ENCODE data around the gene SUPT3H. TPM values are rescaled to one million over a fixed set of nuclear protein-coding genes. Genes with fewer than 3 reads are reported as not detected.

SUPT3H gene
- total RNA-seq, 1 experiment from 2014 or later: 14.8 TPM

DNA sequence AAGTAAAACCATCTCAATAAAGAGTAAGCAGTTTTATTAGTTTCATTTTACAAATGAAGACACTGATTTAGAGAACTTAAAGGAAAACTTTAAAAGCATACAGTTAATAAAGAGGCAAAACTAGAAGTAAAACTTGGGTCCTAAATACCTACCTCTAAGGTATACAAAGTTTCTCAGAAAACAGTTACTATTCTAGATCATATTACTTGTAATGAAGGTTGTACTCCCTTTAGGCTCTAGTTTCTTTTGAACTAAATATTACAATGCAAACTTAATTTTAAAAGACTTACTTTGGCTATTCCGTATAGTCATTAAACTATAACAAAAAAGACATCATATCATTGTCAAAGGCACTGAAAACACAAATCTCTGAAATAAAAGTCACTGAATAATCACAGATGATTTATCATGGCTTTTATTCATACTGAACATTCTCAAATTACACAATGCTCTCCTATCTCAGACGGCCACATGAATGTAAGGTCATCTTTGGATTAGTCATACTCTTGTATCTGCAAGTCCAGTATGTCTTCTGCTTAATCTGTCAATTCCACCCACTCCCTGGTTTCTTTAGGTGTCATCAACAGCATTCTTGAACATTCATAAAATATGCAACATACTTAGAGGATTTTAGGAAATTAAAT, 411.2 kb downstream of the SUPT3H start:
- peak; percentile 22 for DNase-seq (ENCODE audit: low read depth)
- in situ Hi-C loops (cut with HindIII; ENCODE audit: low pct_unique_long_range_greater_than_20kb, low sequenced_read_pairs): no loop called here

DNA sequence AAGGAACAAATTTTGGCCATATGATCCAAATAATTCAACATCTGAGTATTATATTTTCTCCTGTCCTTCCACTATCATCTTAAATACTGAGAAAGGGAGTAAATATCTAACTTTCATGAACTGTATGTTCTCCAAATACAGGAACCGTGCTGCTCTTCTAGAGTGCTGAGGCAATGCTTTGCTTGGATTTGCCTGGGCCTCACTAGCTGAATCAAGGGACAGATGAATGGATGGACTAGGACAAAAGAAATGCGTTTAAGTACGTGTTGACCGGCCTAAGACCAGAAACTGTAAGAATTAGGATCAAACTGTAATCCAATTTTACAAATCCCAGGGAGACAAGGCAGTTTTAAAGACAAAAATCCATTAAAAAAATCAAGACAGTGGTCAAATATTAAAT, 412.0 kb downstream of the SUPT3H start:
- no peak for DNase-seq (ENCODE audit: low read depth)
- in situ Hi-C loops (cut with HindIII; ENCODE audit: low pct_unique_long_range_greater_than_20kb, low sequenced_read_pairs): no loop called here

DNA sequence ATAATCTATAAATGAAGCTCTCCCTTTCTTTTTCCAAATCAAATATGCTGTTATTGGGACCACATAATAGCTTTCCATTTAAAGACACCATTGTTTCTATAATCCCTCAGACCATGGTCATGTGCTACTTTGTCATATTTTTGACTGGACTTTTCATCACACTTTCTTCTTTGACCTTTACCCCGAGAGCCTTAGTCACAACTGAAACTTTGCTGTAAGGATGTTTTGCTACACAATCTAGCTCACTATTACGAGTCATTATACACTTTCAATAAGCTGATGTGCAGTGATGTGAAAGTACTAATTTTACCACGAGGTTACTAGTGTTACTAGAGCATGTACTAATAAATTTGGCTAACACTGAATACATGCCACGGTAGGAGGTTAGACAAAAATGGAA, 416.8 kb downstream of the SUPT3H start:
- peak; percentile 26 for DNase-seq (ENCODE audit: low read depth)
- in situ Hi-C loops (cut with HindIII; ENCODE audit: low pct_unique_long_range_greater_than_20kb, low sequenced_read_pairs): no loop called here

DNA sequence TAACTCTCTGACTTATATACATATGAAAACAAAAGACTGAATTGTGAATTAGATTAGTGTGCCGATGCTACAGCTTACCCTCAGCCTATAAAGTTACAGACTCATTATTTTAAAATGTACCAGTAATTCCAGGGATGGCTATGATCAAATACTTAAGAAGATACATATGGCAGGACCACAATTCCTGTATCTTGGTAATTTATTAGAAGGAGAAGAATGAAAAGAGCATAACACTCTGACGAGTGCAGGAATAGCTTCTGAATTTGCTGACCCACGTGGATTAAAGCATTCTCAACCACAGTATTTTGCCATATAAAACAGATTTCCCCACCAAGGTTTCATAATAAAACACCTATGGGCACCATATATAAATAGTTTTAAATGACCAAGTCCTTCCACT, 418.1 kb downstream of the SUPT3H start:
- in situ Hi-C loops (cut with HindIII; ENCODE audit: low pct_unique_long_range_greater_than_20kb, low sequenced_read_pairs): no loop called here
- DNase-seq (ENCODE audit: low read depth): no peak

DNA sequence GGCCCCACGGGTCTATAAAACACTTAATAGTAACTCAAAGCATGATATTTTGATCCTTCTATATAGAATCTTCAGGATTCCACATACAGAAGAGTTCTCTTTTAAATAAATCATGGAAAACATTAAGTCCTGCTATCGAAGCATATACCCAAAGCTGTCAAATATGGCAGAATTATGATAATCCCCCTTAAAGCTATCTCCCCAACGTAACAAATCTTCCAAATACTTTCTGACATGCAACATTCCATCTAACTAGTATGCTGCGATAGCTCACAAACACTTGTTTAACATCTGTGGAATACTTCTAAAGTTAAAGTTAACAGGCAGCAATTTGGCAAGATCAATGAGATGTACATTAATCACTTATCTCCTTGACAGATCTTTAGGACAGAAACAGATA, 420.6 kb downstream of the SUPT3H start:
- in situ Hi-C loops (cut with HindIII; ENCODE audit: low pct_unique_long_range_greater_than_20kb, low sequenced_read_pairs): no loop called here
- no peak for DNase-seq (ENCODE audit: low read depth)

DNA sequence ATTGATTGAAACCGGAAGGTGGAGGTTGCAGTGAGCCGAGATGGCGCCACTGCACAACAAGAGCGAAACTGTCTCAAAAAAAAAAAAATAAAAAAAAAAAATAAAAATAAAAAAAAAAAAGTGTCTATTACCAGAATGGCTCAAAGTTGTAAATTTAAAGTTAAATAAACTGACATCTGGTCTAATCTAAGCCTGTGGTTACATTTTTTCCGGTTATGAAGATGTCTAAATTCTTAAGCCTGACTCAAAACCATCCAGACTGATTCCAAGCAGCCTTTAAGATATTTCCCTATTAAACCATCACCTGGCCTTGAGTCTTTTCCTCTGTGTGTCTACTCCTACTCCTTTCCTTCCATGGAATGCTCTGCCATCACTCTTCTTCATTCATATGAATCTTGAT, 421.3 kb downstream of the SUPT3H start:
- DNase-seq (ENCODE audit: low read depth): no peak
- in situ Hi-C loops (cut with HindIII; ENCODE audit: low pct_unique_long_range_greater_than_20kb, low sequenced_read_pairs): no loop called here

DNA sequence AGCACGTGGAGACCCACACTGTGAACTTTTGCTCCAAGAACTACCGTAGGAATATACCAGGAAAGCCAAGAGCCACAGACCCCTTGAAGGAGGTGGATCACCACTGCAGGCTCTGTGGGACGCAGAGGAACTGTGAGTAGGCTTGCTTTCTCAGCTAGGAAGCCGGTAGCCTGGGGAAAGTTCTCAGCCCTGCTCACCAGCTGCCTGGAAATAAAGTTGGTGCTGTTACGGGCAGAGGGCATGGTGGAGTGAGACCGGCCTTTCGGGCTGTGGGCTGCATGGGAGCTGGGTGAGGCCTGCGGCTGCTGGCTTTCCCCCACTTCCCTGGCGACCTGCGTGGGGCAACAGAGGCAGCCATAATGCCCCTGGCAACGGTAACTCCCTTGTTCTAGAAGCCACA, 422.6 kb downstream of the SUPT3H start:
- DNase-seq (ENCODE audit: low read depth): no peak
- in situ Hi-C loops (cut with HindIII; ENCODE audit: low pct_unique_long_range_greater_than_20kb, low sequenced_read_pairs): no loop called here

DNA sequence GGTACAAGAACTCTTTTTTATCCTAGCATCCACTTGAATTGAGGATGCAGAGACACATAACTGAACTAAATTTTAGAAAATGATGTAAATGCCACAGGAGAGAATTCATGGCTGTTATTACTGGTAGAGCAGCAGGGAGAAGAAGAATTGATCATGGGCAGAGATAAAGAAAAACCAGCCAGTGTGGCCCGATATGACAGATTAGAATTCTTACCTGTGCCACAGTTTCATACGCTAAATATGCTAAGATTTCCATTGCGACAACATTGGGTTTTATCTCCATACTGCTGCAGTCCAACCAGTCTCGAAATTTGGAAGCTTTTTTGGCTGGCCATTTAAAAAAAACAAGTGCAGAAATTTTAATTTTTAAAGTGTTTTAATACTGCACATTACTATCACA, 423.5 kb downstream of the SUPT3H start:
- in situ Hi-C loops (cut with HindIII; ENCODE audit: low pct_unique_long_range_greater_than_20kb, low sequenced_read_pairs): no loop called here
- DNase-seq (ENCODE audit: low read depth): no peak

DNA sequence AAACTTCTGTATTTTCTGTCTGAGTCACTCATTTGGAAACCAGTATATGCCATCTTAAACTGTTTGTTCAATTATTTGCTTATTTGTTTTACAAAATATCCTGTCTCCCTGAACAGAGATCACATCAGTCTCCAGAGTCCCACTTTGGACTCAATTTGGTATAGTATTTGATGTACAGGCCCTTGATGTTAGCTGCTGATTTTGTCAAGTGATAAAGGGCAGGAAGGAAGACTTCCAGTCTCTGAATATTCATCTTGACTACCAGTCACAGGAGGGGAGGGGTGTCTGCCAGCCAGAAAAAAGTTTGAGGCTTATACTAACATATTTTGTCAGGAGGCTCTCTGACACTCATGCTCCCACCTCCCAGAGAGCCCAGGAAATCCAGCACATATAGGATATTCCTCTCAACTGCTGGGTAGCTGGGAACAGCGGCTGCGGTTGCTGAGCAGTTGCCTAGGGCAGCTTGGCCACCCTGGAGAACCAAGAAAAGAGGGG, 426.4 kb downstream of the SUPT3H start:
- DNase-seq (ENCODE audit: low read depth): no peak
- in situ Hi-C loops (cut with HindIII; ENCODE audit: low pct_unique_long_range_greater_than_20kb, low sequenced_read_pairs): no loop called here

DNA sequence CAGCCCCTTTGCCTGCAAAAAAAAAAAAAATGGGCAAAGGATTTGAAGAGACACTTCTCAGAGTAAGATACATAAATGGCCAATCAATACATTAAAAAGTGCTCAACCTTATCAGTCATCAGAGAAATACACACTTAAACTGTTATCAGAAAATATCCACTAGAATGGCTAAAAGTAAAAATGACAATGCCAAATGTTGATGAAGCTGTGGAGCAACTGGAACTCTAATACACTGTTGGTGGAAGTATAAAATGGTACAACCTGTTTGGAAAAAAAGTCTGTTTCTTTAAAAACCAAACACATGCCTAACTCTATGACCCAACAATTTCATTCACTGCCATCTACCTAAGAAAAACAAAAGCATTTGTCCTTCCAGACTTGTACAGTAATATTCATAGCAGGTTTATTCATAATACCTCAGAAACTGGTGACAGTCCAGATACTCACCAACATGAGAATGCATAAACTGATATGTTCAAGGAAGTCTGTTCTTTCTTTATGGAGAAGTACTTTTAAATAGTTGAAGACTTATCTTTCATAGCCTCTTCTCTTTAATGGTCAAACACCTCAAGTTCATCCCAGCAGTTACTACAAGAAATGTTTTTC, 428.0 kb downstream of the SUPT3H start:
- in situ Hi-C loops (cut with HindIII; ENCODE audit: low pct_unique_long_range_greater_than_20kb, low sequenced_read_pairs): no loop called here

DNA sequence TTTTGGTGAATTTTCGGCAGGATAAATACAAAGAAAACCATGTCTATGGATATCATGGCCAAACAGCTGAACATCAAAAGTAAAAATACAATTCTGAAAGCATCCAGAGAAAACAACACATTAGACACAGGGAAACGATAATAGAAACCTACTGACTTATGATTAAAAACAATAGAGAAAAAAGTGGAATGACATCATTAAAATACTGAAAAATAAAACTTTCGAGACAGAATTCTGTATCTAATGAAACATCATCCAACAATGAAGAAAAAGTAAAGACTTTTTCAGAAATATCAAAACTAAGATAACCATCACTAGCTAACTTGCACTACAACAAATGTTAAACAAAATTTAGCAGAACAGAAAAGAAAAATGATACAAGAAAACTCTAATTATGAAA, 434.2 kb downstream of the SUPT3H start:
- in situ Hi-C loops (cut with HindIII; ENCODE audit: low pct_unique_long_range_greater_than_20kb, low sequenced_read_pairs): no loop called here

More for the DNA sequence above, 428.0 kb downstream of the SUPT3H start:
- DNase-seq (ENCODE audit: low read depth): no peak

DNA sequence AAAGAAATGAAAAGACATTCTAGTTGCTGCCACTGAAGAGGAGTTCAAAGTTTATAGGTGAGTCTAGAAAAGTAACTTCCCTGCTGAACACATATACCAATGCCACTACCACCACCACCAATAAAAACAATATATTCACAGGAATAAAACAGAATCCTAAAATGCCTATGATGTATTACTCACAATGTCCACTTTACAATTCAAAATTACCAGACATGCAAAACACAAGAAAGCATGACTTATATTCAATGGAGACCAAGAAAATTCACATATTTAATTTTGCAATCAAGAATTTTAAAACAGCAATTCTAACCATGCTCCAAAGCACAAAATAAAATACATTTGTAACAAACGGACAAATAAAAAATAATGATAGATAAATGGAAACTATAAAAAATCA, 434.9 kb downstream of the SUPT3H start:
- in situ Hi-C loops (cut with HindIII; ENCODE audit: low pct_unique_long_range_greater_than_20kb, low sequenced_read_pairs): no loop called here
- no peak for DNase-seq (ENCODE audit: low read depth)

More for the DNA sequence above, 434.2 kb downstream of the SUPT3H start:
- DNase-seq (ENCODE audit: low read depth): no peak

DNA sequence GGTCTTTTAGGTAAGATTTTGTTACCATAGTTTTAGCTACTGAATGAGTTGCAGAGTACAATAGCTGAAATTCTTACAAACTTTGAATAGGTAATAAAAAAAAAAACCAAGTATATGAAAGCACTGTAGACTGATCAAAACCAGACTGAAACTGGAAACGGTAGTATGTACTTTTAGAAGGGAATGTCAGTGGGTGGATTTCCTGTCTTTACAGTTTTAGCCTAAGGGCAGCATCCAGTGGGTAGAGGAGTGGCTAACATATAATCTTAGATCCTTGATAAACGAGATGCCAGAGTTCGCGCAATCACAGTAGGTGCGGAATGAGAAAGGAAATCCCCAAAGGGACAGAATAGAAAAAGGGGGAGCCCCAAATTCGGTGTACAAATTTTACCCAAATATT, 435.5 kb downstream of the SUPT3H start:
- DNase-seq (ENCODE audit: low read depth): no peak
- in situ Hi-C loops (cut with HindIII; ENCODE audit: low pct_unique_long_range_greater_than_20kb, low sequenced_read_pairs): no loop called here

DNA sequence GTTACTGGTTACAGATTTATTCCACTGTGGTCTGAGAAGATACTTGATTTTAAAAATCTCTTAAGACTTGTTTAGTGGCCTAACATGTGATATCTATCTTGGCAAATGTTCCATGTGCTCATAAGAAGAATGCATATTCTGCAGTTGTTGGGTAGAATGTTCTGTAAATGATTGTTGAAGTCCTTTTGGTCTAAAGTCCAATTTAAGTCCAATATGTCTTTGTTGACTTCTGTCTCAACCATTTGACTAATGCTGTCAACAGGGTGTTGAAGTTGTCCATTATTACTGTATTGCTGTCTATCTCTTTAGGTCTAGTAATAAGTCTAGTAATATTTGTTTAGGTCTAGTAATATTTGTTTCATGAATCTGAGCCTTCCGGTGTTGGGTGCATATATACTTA, 437.4 kb downstream of the SUPT3H start:
- no peak for DNase-seq (ENCODE audit: low read depth)
- in situ Hi-C loops (cut with HindIII; ENCODE audit: low pct_unique_long_range_greater_than_20kb, low sequenced_read_pairs): no loop called here

DNA sequence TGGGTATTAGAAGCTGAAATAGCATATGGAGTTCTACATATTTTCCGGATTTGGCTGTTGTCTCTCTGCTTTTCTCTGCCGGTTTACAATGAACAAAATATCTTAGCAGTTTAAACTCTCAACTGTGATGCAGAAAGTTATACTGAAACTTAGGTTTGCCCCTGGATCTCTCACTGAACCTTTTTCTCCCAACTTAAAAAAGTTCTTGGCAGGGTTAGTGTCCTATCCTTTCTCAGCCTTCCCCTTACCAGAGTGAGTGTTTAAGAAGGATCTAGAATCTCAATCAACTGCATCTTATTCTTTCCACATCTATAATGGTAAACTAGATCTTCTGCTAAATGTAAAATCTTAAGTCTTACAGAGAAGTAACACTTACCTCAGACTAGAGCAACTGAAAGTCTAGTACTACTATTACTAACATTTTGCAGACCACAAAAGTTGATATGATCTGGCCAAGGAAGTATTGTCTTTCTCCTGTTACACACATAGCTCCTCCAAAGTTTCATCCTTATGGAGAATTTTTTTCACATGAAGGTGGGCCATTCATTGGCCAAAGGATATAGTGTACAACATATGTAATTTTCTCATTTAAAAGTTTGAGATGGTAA, 441.9 kb downstream of the SUPT3H start:
- DNase-seq (ENCODE audit: low read depth): no peak
- in situ Hi-C loops (cut with HindIII; ENCODE audit: low pct_unique_long_range_greater_than_20kb, low sequenced_read_pairs): no loop called here

DNA sequence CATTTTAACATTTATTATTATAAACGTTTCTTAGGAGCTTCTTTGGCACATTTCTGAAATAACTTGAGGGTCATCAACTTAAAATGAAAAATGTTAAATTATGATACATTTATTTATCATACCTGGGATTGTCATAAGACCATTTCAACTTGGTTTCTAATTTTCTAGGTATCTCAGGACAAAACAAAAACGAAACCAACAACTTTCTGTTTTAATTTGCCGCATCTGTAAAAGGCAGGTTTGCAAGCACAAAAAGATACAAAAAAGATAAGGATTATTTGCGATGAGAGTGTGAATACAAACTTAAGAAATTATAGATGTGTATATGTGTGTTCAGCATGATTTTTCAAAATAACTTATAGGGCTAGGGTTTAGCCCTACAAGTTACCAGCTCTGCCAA, 444.6 kb downstream of the SUPT3H start:
- no peak for DNase-seq (ENCODE audit: low read depth)
- in situ Hi-C loops (cut with HindIII; ENCODE audit: low pct_unique_long_range_greater_than_20kb, low sequenced_read_pairs): no loop called here

DNA sequence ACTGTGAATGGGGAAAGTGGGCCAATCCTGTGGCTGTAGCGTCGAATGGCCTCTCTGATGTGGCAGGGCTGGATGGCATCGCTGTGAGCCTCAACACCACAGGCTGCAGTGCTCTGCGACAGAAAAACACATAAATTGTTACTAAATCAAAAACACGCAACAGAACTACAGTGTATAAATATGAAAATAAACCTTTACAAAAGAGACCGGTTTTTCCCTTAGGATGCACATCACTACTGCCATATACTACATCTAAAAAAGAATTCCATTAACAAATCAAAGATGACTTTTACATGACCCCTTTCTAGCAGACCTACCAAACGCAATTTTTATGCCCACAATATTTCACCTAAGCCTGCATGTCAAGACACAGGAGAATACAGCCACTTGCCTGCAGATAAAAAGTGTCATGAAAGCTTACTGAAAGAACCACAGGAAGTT, 445.1 kb downstream of the SUPT3H start:
- DNase-seq (ENCODE audit: low read depth): no peak
- in situ Hi-C loops (cut with HindIII; ENCODE audit: low pct_unique_long_range_greater_than_20kb, low sequenced_read_pairs): no loop called here

DNA sequence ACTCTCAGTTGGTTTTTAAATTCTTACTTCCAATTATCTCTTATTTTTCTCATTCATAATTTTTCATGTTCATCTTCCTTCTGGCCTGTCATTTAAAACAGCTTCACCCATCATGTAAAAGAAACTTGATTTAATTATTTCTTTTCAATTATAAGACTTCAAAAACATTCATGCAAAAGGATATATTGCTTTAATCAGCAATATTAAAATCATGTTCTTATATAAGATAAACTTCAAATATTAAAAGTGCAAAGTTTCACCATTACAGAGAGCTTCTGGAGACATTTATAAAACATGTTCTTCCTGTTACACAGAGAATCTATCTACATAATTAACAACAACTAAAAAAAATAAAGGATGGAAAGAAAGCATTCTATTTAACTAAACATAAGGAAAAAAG, 446.3 kb downstream of the SUPT3H start:
- no peak for DNase-seq (ENCODE audit: low read depth)
- in situ Hi-C loops (cut with HindIII; ENCODE audit: low pct_unique_long_range_greater_than_20kb, low sequenced_read_pairs): no loop called here

DNA sequence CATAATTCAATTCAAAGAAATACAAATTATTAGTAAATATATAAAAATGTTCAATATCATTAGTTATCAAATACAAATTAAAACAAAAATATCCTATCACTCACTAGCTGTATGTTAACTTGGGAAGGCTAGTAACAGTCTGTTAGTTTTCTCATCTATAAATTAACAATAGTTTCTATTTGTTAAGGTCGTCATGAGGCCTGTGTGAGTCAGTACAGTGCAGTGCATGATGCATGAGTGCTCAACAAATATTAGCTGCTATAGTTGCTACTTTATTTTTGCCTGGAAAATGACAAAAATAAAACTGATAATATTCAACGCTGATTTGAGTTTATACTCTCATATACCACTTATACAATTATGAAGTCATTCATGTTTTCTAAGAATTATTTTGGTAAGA, 451.2 kb downstream of the SUPT3H start:
- in situ Hi-C loops (cut with HindIII; ENCODE audit: low pct_unique_long_range_greater_than_20kb, low sequenced_read_pairs): no loop called here
- DNase-seq (ENCODE audit: low read depth): no peak

All from Caki2 (cell line).